ENCODE data around the gene RBMS3.

GRCh38 chr3:29644956-29645636 lies 364.2 kb downstream of the RBMS3 start:
- TF ChIP-seq CTCF (IDR thresholded peaks at IDR 0.05): no peak
- TF ChIP-seq POLR2AphosphoS5 (IDR thresholded peaks at IDR 0.05): no peak

All from upper lobe of left lung (tissue), 4 donors.